Activated naive CD8-positive, alpha-beta T cell treated with anti-CD3 and anti-CD28 coated beads for 36 hours (primary cell): ENCODE measurements around the gene TSPAN6. TPM values are rescaled to one million over a fixed set of nuclear protein-coding genes. Genes with fewer than 3 reads are reported as not detected.

ENCODE experiments used
- DNase-seq: peaks from one replicate; pipeline ENCODE4 v3.0.0; 2021
- H3K27ac Mint-ChIP-seq: one replicate; pipeline ENCODE4 v1.8.0; 2022; ENCODE audit warnings: mild to moderate bottlenecking, moderate library complexity, mixed read lengths
- H3K27me3 Mint-ChIP-seq: one replicate; pipeline ENCODE4 v1.8.0; 2022; ENCODE audit warnings: mild to moderate bottlenecking, mixed read lengths
- H3K36me3 Mint-ChIP-seq: one replicate; pipeline ENCODE4 v1.8.0; 2021; ENCODE audit warnings: mild to moderate bottlenecking, mixed read lengths
- H3K4me1 Mint-ChIP-seq: one replicate; pipeline ENCODE4 v1.8.0; 2021; ENCODE audit warnings: mixed read lengths
- H3K4me3 Mint-ChIP-seq: one replicate; pipeline ENCODE4 v1.8.0; 2022; ENCODE audit warnings: mild to moderate bottlenecking, moderate library complexity, mixed read lengths
- H3K9me3 Mint-ChIP-seq: one replicate; pipeline ENCODE4 v1.8.0; 2022; ENCODE audit warnings: mixed read lengths
- total RNA-seq, 2 experiments: library from RNA; stranded (reverse); gene quantifications; one replicate each; pipeline ENCODE4 v1.2.3, GENCODE V29; 2021

The TSPAN6 gene, protein sequence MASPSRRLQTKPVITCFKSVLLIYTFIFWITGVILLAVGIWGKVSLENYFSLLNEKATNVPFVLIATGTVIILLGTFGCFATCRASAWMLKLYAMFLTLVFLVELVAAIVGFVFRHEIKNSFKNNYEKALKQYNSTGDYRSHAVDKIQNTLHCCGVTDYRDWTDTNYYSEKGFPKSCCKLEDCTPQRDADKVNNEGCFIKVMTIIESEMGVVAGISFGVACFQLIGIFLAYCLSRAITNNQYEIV
- under 1 TPM; 0.43 to 0.52 TPM for total RNA-seq

GRCh38 chrX:100636321-100636991, at the start of gene TSPAN6:
TSS of gene TSPAN6 (minus strand) at chrX:100636806. CDS start at chrX:100636694, 112 bp downstream.
- Mint-ChIP-seq H3K4me1 (peaks cover 2% of the 10 kb centered on the region), H3K36me3 (no peaks in the 10 kb centered on the region), H3K27ac (peak within 1 kb of the TSS; percentile 72), H3K9me3 (no peaks in the 10 kb centered on the region), H3K27me3 (peaks cover 7% of the 10 kb centered on the region), H3K4me3 (peak within 1 kb of the TSS; percentile 84)
- DNase-seq: peak; percentile 69

GRCh38 chrX:100685997-100686305, 49.3 kb upstream of the TSPAN6 start:
- no peak overlapping the region for H3K27ac Mint-ChIP-seq
- no peak overlapping the region for H3K4me3 Mint-ChIP-seq
- H3K27me3 Mint-ChIP-seq: peaks cover 15% of the 10 kb centered on the region
- no peak for DNase-seq
- H3K4me1 Mint-ChIP-seq: peaks cover 21% of the 10 kb centered on the region
- no peaks in the 10 kb centered on the region for H3K36me3 Mint-ChIP-seq
- H3K9me3 Mint-ChIP-seq: no peaks in the 10 kb centered on the region

GRCh38 chrX:100685284-100685996, 48.8 kb upstream of the TSPAN6 start:
- Mint-ChIP-seq H3K9me3 (no peaks in the 10 kb centered on the region), H3K36me3 (no peaks in the 10 kb centered on the region), H3K4me3 (no peak overlapping the region), H3K27me3 (peaks cover 11% of the 10 kb centered on the region), H3K4me1 (peaks cover 21% of the 10 kb centered on the region), H3K27ac (no peak overlapping the region)
- DNase-seq: peak; percentile 40

- H3K4me1 Mint-ChIP-seq: peaks cover 20% of the 10 kb centered on the region
- H3K27ac Mint-ChIP-seq: no peak overlapping the region
- no peaks in the 10 kb centered on the region for H3K36me3 Mint-ChIP-seq
- peaks cover 5% of the 10 kb centered on the region for H3K27me3 Mint-ChIP-seq
- H3K4me3 Mint-ChIP-seq: no peak overlapping the region
- no peak for DNase-seq
- H3K9me3 Mint-ChIP-seq: no peaks in the 10 kb centered on the region
These were observed 46.3 kb upstream of the TSPAN6 start for GRCh38 chrX:100682939-100683338.

DNA sequence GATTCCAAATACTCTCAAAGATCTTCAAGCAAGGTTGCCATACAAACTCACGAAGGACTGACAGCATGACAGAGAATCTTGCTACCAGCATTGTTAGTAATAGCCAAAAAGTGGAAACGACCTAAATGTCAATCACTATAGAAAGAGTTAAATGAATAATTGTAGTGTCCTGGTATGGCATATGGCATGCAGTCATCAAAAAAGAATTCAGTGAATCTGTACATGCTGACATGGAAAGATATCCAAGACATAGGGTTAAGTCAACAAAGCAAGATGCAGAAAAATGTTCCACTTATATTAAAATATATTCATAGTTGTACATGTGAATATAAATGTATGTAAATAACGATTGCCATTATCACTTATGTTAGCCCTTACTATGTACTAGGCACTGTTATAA, 45.0 kb upstream of the TSPAN6 start:
- DNase-seq: no peak
- Mint-ChIP-seq H3K4me1 (peaks cover 6% of the 10 kb centered on the region), H3K27ac (no peak overlapping the region), H3K9me3 (no peaks in the 10 kb centered on the region), H3K4me3 (no peak overlapping the region), H3K36me3 (no peaks in the 10 kb centered on the region), H3K27me3 (peaks cover 5% of the 10 kb centered on the region)

GRCh38 chrX:100680756-100681155, 44.1 kb upstream of the TSPAN6 start:
- DNase-seq: no peak
- peaks cover 2% of the 10 kb centered on the region for H3K4me1 Mint-ChIP-seq
- H3K36me3 Mint-ChIP-seq: no peaks in the 10 kb centered on the region
- H3K27ac Mint-ChIP-seq: no peak overlapping the region
- H3K9me3 Mint-ChIP-seq: no peaks in the 10 kb centered on the region
- no peak overlapping the region for H3K4me3 Mint-ChIP-seq
- peaks cover 3% of the 10 kb centered on the region for H3K27me3 Mint-ChIP-seq

DNA sequence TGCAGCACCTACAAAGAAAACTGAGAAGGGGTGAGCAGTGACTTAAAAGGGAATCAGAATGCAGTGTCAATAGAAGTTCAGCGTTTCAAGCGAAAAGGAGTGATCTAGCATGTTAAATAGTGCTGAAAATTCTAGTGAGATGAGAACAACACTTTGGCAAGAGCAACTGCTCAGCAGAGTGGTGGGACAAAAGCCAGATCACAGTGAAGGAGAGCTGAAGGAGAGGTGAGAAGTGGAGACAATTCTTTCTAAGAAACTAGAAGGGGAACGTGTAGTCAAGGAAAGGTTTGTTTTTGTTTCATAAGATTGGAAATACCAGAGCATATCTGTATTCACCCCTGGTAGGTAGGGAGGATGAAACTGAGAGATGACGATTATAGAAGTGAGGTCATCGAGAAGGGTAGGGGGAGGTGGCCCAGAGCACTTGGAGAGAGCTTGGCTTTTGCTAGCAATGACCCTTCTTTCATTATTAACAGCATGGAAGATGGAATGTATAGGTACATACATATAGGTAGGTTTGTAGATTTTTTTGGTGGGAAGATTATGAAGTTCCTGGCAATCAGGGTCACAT, 41.1 kb upstream of the TSPAN6 start:
- no peak overlapping the region for H3K27ac Mint-ChIP-seq
- DNase-seq: no peak
- H3K4me3 Mint-ChIP-seq: no peak overlapping the region
- H3K9me3 Mint-ChIP-seq: no peaks in the 10 kb centered on the region
- H3K27me3 Mint-ChIP-seq: no peaks in the 10 kb centered on the region
- H3K4me1 Mint-ChIP-seq: no peaks in the 10 kb centered on the region
- H3K36me3 Mint-ChIP-seq: no peaks in the 10 kb centered on the region

- Mint-ChIP-seq H3K4me1 (no peaks in the 10 kb centered on the region), H3K9me3 (no peaks in the 10 kb centered on the region), H3K36me3 (no peaks in the 10 kb centered on the region), H3K27ac (no peak overlapping the region), H3K27me3 (peaks cover 4% of the 10 kb centered on the region), H3K4me3 (no peak overlapping the region)
- no peak for DNase-seq
These were observed 38.1 kb upstream of the TSPAN6 start for GRCh38 chrX:100674705-100675104.

GRCh38 chrX:100673397-100673953, 36.9 kb upstream of the TSPAN6 start:
- H3K9me3 Mint-ChIP-seq: no peaks in the 10 kb centered on the region
- no peak overlapping the region for H3K27ac Mint-ChIP-seq
- peaks cover 8% of the 10 kb centered on the region for H3K27me3 Mint-ChIP-seq
- no peak overlapping the region for H3K4me3 Mint-ChIP-seq
- no peaks in the 10 kb centered on the region for H3K4me1 Mint-ChIP-seq
- H3K36me3 Mint-ChIP-seq: no peaks in the 10 kb centered on the region
- no peak for DNase-seq

- H3K4me3 Mint-ChIP-seq: no peak overlapping the region
- no peak overlapping the region for H3K27ac Mint-ChIP-seq
- no peaks in the 10 kb centered on the region for H3K9me3 Mint-ChIP-seq
- DNase-seq: no peak
- no peaks in the 10 kb centered on the region for H3K36me3 Mint-ChIP-seq
- H3K4me1 Mint-ChIP-seq: no peaks in the 10 kb centered on the region
- peaks cover 10% of the 10 kb centered on the region for H3K27me3 Mint-ChIP-seq
These were observed 36.4 kb upstream of the TSPAN6 start for GRCh38 chrX:100672966-100673365.

- Mint-ChIP-seq H3K4me3 (no peak overlapping the region), H3K4me1 (no peaks in the 10 kb centered on the region), H3K9me3 (no peaks in the 10 kb centered on the region), H3K36me3 (no peaks in the 10 kb centered on the region), H3K27ac (no peak overlapping the region), H3K27me3 (peaks cover 4% of the 10 kb centered on the region)
- DNase-seq: no peak
These were observed 27.0 kb upstream of the TSPAN6 start for GRCh38 chrX:100663642-100664041.

DNA sequence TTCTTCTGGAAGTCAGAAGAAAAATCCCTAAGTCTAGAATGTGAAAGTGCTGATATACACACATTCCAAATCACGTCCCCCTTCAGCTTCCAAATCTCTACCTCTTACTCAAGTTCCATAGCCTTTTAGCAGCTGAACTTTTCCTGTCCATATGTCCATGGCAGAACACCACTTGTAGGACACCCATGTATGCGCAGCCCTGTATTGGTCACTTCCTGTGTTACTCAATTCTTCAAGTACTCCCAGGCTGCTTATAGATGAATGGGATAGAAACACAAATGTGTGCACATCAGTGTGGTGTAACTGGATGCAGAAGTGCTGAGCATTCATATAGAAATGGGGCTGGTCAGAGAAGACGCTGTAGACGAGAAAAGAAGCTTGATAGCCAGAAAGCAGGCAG, 26.2 kb upstream of the TSPAN6 start:
- no peak overlapping the region for H3K4me3 Mint-ChIP-seq
- H3K4me1 Mint-ChIP-seq: no peaks in the 10 kb centered on the region
- H3K9me3 Mint-ChIP-seq: no peaks in the 10 kb centered on the region
- no peaks in the 10 kb centered on the region for H3K27me3 Mint-ChIP-seq
- H3K36me3 Mint-ChIP-seq: no peaks in the 10 kb centered on the region
- DNase-seq: no peak
- no peak overlapping the region for H3K27ac Mint-ChIP-seq

DNA sequence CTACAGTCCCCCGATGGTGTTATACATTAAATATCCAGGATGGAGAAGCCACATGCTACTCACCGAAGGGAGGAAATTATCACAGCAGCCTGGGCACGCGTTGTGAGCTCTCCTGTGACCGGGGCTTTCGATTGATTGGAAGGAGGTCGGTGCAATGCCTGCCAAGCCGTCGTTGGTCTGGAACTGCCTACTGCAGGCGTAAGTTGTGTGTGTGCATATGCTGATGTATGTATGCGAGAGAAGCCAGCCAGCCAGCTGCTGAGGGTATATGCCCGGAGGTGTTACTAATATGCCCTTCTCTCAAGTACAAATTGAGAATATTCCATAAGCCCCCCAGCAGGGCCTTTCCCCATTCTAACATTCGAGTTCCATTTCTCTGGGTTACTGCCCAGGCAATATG, 25.6 kb upstream of the TSPAN6 start:
- Mint-ChIP-seq H3K27me3 (no peaks in the 10 kb centered on the region), H3K4me3 (no peak overlapping the region), H3K27ac (no peak overlapping the region)

DNA sequence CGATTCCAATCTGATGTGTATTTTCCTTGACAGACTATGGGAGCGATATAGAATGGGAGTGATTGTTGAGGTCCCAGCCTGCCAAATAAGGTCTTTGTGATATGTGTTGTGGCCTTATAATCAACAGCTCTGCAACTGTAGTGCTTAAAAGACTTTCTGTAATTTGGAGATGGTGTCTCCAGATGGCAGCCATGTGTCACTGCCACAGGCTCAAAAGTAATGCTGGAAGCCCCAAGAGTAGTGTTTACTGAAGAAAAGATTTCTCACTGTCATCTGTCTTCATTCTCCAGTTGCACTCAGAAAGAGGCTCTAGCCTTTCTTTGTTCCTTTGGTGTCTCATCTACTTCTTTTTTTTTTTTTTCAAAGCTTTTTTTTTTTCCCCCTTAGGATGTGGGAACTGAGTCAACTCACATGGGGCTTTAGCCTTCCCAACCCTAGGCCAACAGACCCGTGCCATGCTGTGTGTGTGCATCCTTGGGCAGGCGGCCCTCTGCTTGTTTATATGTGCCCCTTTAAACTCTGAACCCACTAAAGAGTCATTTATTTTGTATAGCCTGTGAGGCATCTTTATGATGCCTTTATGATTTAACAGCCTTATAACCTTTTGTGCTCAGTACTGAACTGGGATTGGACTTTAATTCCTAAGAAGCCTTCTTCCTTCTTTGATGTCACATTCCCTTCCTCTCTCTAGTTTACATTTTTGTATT, 23.0 kb upstream of the TSPAN6 start:
- Mint-ChIP-seq H3K36me3 (no peaks in the 10 kb centered on the region), H3K9me3 (no peaks in the 10 kb centered on the region), H3K27me3 (no peaks in the 10 kb centered on the region), H3K4me3 (no peak overlapping the region), H3K4me1 (no peaks in the 10 kb centered on the region), H3K27ac (no peak overlapping the region)
- DNase-seq: no peak

More for the DNA sequence above, 25.6 kb upstream of the TSPAN6 start:
- no peaks in the 10 kb centered on the region for H3K4me1 Mint-ChIP-seq
- no peaks in the 10 kb centered on the region for H3K36me3 Mint-ChIP-seq
- no peak for DNase-seq
- no peaks in the 10 kb centered on the region for H3K9me3 Mint-ChIP-seq

DNA sequence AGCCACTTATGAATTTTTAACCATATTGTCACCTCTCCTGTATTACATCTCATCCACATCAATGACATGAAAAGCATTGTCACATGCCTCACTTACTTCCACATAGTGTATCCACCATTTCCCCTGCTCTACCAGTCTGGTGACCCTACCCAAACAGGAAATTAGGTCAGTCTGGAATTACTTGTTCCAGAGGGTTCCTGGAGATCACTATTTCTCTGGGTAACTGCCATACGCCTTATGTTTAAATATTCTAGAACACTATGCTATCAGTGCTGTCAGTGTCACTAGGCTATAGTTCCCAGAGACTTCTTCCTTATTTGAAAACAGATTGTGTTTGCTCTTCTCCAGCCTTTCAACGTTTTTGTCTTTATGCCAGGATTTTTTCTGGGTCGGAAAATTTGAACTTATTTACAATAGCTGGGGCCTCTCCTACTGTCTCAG, 22.4 kb upstream of the TSPAN6 start:
- H3K27ac Mint-ChIP-seq: no peak overlapping the region
- H3K4me3 Mint-ChIP-seq: no peak overlapping the region
- no peaks in the 10 kb centered on the region for H3K27me3 Mint-ChIP-seq
- no peaks in the 10 kb centered on the region for H3K9me3 Mint-ChIP-seq
- H3K36me3 Mint-ChIP-seq: no peaks in the 10 kb centered on the region
- no peak for DNase-seq
- H3K4me1 Mint-ChIP-seq: no peaks in the 10 kb centered on the region
